HFF-Myc (cell line): ENCODE data around the gene FSTL5.

Experiments
- DNase-seq: peaks from one replicate; pipeline ENCODE4 v3.0.0-alpha.2; 2011; ENCODE audit warnings: low read depth; ENCODE audit errors: extremely low read depth
- H3K4me3 ChIP-seq: replicated peaks from 2 replicates; pipeline ENCODE4 v1.5.1; 2011; ENCODE audit warnings: low read depth, mild to moderate bottlenecking, control low read depth, low read length
- CTCF ChIP-seq: IDR thresholded peaks from 2 replicates; pipeline ENCODE4 v1.5.1; 2012; ENCODE audit warnings: mild to moderate bottlenecking, low read depth, low read length, control low read depth; ENCODE audit errors: missing control alignments

The FSTL5 gene

GRCh38 chr4:161444626-161445025 is 719.2 kb downstream of the FSTL5 start:
- TF ChIP-seq CTCF = no peak
- no peak overlapping the region for H3K4me3 ChIP-seq
- DNase-seq = no peak

- H3K4me3 ChIP-seq = no peak overlapping the region
- no peak for TF ChIP-seq CTCF
- DNase-seq = no peak
These were observed 720.9 kb downstream of the FSTL5 start for GRCh38 chr4:161442921-161443320.

GRCh38 chr4:161438096-161438495 is 725.7 kb downstream of the FSTL5 start:
- TF ChIP-seq CTCF = no peak
- no peak overlapping the region for H3K4me3 ChIP-seq
- no peak for DNase-seq

GRCh38 chr4:161428180-161428965 is 735.4 kb downstream of the FSTL5 start:
- no peak overlapping the region for H3K4me3 ChIP-seq
- DNase-seq = no peak
- TF ChIP-seq CTCF = no peak

- peak; percentile 5 for TF ChIP-seq CTCF
- no peak for DNase-seq
- no peak overlapping the region for H3K4me3 ChIP-seq
These were observed 744.0 kb downstream of the FSTL5 start for GRCh38 chr4:161419822-161420221.

GRCh38 chr4:161411901-161412300 is 751.9 kb downstream of the FSTL5 start:
- no peak overlapping the region for H3K4me3 ChIP-seq
- DNase-seq = no peak
- no peak for TF ChIP-seq CTCF
